GM19395 (cell line): ENCODE data around the gene C1QTNF1.

Experiments
- ATAC-seq: cut with Tn5 transposase; IDR thresholded peaks from one replicate; pipeline ENCODE4 v1.9.1; 2021; ENCODE audit warnings: mild to moderate bottlenecking, moderate library complexity; ENCODE audit not compliant: unreplicated experiment

The C1QTNF1 gene

GRCh38 chr17:79078476-79079190, 54.7 kb downstream of the C1QTNF1 start:
- ATAC-seq = no peak

DNA sequence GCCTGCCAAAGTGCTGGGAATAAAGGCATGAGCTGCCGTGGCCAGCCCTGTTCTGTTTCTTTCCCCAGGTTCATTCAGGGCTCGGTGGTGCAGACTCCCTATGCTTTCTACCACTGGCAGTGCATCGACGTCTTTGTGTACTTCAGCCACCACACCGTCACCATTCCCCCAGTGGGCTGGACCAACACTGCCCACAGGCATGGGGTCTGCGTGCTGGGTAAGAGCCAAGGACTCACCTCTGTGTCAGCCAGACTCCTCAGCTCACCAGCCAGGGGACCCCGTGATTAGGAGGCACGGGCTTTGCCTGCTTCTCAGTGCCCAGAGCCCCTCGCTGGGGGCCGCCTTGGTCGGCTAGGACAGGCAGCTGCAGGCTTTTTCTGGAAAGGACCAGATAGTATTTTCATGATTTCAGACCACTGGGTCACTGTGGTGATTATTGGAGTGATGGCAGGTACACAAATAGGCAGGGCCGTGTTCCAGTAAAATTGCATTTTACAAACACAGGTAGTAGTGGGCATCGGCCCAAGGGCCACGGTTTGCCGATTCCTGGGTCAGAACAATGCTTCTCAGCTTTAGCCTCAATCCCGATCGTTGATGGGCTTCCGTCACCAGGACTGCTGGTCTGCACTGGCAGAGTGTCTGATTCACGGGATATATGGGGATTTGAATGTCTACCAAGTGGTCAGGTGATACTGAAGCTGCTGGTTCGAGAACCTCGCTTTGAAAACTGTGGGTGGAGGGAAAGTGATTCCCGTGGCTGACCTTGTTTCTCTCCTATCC, 55.6 kb downstream of the C1QTNF1 start:
- ATAC-seq = no peak

GRCh38 chr17:79080349-79080748, 56.4 kb downstream of the C1QTNF1 start:
- no peak for ATAC-seq

GRCh38 chr17:79080761-79081290, 56.9 kb downstream of the C1QTNF1 start:
- no peak for ATAC-seq

GRCh38 chr17:79081571-79082276, 57.8 kb downstream of the C1QTNF1 start:
- no peak for ATAC-seq

DNA sequence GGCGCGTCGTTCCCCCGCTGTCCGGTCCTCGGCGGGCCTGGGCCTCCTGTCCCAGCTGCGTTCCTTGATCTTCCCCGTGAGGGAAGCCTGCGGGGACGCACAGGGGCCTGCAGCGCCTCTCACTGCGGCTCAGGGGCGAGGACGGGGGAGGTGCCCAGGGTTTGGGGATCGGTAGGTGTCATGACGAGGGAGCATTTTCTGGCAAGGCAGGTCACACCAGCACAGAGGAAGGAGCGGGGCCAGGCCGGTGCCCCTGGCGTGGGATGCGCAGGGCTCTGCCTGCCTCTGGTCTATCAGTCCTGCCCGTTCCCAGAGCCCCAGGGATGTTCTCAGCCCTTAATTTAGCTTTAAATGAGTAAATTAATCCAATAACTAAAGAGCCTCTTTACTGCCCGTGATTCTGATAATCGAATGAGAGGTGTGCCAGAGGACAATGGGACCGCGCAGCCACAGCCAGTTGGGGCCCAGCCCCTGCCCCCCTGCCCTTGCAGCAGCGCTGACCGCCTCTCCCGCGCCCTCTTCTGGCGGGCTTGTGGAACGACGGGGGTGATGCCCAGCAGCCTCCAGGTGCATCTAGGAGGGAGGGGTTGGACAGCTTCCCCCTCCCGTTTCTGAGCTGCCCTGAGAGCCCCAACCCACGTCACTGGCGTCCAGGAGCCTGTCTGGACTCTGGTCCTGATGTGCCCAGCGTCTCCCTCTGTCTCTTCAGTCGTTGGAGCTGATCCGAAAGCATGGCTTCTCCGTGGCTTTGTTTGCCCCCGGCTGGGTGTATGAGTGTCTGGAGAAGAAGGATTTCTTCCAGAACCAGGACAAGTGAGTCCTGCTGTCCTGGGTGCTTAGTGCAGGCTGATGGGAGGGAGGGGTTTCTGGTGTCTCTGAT, 58.6 kb downstream of the C1QTNF1 start:
- no peak for ATAC-seq

DNA sequence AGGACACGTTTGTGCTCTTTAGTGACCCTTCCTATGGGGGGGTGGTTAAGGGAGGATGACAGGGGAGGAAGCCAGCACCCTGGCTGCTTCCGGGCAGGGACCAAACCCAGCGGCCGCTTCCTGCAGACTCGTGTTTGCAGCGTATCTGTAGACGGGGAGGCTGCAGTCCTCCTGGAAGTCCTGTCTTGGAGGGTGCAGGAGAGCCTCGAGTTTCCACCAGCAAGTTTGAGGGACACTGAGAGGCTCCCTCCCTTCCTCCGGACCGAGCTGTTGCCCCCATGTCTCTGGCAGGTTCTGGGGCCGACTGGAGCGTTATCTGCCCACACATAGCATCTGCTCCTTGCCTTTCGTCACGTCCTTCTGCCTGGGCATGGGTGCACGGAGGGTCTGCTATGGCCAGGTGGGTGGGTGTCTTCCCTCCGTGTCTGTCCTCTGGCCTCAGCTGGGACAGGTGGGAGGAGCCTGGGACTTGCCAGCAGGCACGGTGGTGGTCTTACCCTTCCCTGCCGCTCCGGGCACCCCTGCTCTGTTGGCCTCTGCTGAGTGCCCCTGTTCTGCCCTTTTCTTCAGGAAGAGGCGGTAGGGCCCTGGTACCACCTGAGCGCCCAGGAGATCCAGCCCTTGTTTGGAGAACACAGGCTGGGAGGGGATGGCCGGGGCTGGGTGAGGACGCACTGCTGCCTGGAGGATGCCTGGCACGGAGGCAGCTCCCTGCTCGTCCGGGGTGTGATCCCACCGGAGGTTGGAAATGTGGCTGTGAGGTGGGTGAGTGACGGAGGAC, 59.4 kb downstream of the C1QTNF1 start:
- no peak for ATAC-seq

DNA sequence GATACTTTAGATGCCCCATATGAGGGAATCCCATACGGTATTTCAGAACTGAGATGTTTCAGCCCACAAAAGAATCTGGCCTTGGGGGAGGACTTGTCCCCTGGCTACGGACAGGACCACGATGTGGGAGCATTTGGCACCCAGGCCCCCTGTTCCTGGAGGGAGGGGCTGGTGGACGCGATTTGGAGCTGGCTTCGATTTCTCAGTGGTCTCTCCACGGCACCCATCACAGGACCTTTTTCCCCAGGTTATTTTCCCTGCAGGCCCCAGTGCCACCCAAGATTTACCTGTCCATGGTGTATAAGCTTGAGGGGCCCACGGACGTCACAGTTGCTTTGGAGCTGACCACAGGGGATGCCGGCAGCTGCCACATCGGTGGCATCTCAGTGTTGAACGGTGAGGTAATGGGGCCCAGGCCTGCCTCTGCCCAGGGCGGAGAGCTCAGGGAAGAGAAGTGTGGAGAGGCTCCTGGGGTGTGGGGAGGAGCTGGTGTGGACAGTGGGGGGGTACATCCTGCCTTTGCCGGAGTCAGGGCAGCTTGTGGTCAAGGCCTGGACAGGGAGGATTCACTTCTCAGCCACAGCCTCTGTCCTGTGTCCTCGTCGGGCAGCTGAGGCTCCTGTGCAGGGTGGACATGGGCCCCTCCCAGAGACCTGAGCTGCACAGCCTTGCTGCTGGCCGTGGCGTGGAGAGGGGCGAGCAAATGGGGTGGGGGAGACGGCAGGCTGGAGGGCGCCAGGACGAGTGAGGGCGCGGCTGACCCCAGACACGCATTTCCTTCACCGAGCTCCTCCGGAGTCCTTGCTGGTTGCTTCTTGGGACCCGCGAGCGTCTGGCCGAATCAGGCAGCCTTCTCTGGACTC, 60.6 kb downstream of the C1QTNF1 start:
- ATAC-seq = no peak

DNA sequence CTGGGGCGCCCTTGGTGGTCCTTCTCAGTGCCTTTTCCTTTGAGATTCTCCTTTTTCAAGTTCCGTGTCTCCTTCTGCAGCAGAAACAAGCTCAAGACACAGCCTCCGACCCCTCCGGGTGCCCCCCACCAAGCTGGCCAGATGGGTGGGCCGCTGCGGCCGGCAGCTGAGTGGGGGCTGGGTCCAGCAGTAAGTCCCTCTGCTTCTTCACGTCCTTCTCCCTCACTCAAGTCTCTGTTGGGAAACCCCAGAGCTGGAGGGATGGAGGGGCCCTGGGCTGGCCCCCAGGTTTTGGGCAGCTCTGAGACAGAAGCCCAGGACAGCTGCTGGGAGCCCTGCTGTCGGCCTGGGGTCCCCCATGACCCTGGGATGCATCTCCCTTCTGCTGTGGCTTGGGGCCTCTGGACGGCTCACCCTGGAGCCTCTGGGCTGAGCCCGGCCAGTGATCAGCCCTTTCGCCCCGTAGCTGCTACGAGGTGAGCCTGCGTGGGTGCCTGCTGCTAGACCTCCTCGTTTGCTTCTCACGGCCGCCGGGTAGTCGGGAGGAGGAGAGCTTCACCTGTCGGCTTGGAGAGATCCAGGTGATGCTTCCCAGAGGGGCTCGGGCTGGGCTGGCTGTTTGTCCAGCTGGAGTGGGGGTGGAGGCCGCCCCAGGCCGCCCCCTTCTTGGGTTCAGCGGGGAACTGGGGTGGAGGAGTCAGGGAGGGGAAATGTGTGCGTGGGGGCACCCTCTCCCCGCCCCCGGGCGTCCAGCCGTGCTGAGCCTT, 61.4 kb downstream of the C1QTNF1 start:
- no peak for ATAC-seq

GRCh38 chr17:79085921-79086551, 62.1 kb downstream of the C1QTNF1 start:
- ATAC-seq = no peak

- no peak for ATAC-seq
These were observed 62.8 kb downstream of the C1QTNF1 start for GRCh38 chr17:79086609-79087427.

- no peak for ATAC-seq
These were observed 63.6 kb downstream of the C1QTNF1 start for GRCh38 chr17:79087428-79088143.

- no peak for ATAC-seq
These were observed 64.5 kb downstream of the C1QTNF1 start for GRCh38 chr17:79088247-79088996.

DNA sequence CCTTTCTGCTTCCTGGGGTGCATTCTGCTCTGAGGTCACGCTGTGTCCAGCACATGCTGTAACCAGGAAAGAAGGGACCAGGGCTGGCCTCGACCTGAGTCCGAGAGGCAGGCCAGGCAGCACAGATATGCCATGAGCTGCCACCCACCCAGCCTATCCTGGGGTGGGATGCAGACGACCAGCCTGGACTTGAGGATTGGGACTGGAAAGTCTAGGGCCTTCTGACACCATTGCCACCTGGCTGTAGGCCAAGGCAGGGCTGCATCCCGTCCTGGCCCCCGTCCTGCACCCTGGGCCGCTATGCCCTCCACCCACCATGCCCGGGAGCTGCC, 65.0 kb downstream of the C1QTNF1 start:
- no peak for ATAC-seq

GRCh38 chr17:79089720-79090442, 65.9 kb downstream of the C1QTNF1 start:
- ATAC-seq = no peak
